Stimulated activated naive CD8-positive, alpha-beta T cell treated with anti-CD3 and anti-CD28 coated beads, Interleukin-15, amount 100 ng/mL, for 72 hours (primary cell): ENCODE measurements around the gene OR1N2.
A peak's percentile ranks its signal among the peaks of the same experiment; 100 is the strongest.
"Not testable (repeated sequence)": the region's sequence is repeated elsewhere in the genome, so short reads cannot be mapped to it uniquely, and the experiment has no call there.

Experiments used
- ATAC-seq: fragments of 150-1000 bp; cut with Tn5 transposase; 2 replicates; pipeline ENCODE4 v1.10.0; 2021; ENCODE audit warnings: mild to moderate bottlenecking, moderate library complexity
- DNase-seq, 2 donors: peaks; one replicate each; pipeline ENCODE4 v3.0.0; 2021 to 2022
- H3K27ac Mint-ChIP-seq, 2 donors: one replicate each; pipeline ENCODE4 v1.8.0; 2022; ENCODE audit warnings: mild to moderate bottlenecking in 2 of 2, mixed read lengths in 2 of 2, moderate library complexity in 2 of 2
- H3K27me3 Mint-ChIP-seq: one replicate; pipeline ENCODE4 v1.8.0; 2022; ENCODE audit warnings: mixed read lengths
- H3K4me1 Mint-ChIP-seq: one replicate; pipeline ENCODE4 v1.8.0; 2022; ENCODE audit warnings: mild to moderate bottlenecking, mixed read lengths
- H3K4me3 Mint-ChIP-seq, 2 donors: one replicate each; pipeline ENCODE4 v1.8.0; 2022; ENCODE audit warnings: mild to moderate bottlenecking in 2 of 2, mixed read lengths in 2 of 2, moderate library complexity in 1 of 2
- H3K9me3 Mint-ChIP-seq, 2 donors: one replicate each; pipeline ENCODE4 v1.8.0; 2022; ENCODE audit warnings: mixed read lengths in 2 of 2

OR1N2 gene

DNA sequence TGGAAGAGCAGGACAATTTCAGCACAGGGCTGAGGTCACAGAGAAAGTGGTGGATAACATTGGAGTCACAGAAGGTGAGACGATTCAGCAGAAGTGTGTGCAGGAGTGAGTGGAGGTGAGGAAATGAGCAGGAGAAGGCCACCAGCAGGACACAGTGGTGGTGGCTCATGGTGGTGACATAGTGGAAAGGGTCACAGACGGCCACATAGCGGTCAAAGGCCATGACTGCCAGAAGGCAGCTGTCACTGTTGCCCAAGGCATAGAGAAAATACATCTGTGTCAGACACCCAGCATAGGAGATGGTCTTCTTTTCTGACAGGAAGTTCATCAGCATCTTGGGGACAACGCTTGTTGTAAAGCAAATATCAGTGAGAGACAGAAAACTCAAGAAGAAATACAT is 15.0 kb downstream of the OR1N2 start:
- Mint-ChIP-seq H3K4me3 (no peak overlapping the region), H3K27me3 (no peaks in the 10 kb centered on the region), H3K4me1 (peaks cover 16% of the 10 kb centered on the region), H3K27ac (no peak overlapping the region), H3K9me3 (peaks cover 0 to 7% of the 10 kb centered on the region in 2 donors)
- no peak for ATAC-seq
- DNase-seq, result no peak

DNA sequence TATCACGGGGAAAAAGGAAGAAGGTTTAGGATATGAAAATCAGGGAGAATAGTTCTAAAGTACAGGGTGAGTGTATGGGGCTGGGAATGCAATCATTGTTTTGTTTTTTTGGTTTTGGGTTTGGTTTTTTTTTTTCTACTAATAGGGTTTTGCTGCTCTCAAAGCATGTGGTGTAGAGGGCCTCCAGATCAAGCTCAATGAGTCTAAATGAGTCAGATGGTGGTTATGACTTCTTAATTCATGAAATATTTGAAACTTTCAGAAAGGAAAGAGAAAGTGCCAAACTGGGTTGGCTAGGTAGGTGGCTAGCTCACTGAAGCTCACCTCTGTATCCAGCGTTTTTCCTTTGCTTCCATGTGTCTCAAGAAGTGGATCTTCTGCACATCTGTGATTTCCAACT is 19.5 kb downstream of the OR1N2 start:
- ATAC-seq, result peak; percentile 99
- peak in 1 of 2 donors; percentile 21 for DNase-seq
- Mint-ChIP-seq H3K27me3 (no peaks in the 10 kb centered on the region), H3K4me1 (peaks cover 21% of the 10 kb centered on the region), H3K4me3 (no peak overlapping the region), H3K27ac (peak overlapping the region in 1 of 2 donors; percentile 81), H3K9me3 (peaks cover 0 to 5% of the 10 kb centered on the region in 2 donors)

DNA sequence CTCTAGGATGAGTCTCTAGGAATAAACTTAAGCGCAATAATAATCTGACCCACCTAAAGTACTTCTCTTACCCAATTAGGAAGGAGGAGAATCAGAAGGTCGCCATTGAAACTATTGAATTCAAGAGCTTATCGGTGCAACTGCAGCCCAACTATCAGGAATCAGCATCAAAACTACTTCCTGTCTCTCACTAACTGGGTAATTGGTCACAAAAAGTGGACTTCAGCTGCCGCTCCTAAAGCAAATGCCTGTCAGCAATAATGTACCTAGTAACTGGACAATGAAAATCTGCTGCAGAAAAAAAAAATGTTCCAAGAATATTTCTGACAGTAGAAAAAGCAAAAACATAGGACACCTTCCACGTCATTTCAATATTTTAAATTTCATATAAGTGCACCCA is 27.0 kb downstream of the OR1N2 start:
- H3K27me3 Mint-ChIP-seq, result no peaks in the 10 kb centered on the region
- no peak overlapping the region for H3K27ac Mint-ChIP-seq
- H3K9me3 Mint-ChIP-seq, result peaks cover 0 to 5% of the 10 kb centered on the region in 2 donors
- no peak for ATAC-seq
- no peak overlapping the region for H3K4me3 Mint-ChIP-seq
- no peaks in the 10 kb centered on the region for H3K4me1 Mint-ChIP-seq
- DNase-seq, result no peak

DNA sequence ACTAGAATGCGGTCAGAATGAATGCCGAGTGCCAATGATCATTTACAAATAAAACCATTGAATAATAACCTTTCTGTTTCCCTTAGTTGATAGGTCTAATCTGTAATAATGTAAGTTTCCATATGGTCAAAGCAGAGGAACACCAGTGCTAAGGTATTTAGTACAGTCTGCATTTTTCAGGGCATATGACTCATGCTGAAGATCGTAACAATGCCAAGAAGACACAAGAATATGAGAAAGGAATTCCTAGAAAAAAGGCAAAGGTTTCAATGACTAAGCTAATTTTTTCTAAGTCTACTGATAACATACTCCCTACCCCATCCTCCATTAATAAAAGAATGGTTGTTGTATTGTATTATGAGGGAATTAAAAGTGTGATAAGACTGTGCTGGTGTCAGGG is 27.4 kb downstream of the OR1N2 start:
- Mint-ChIP-seq H3K27ac (no peak overlapping the region), H3K9me3 (peaks cover 0 to 5% of the 10 kb centered on the region in 2 donors), H3K4me3 (no peak overlapping the region), H3K27me3 (peaks cover 5% of the 10 kb centered on the region), H3K4me1 (no peaks in the 10 kb centered on the region)
- ATAC-seq, result no peak
- DNase-seq, result no peak

DNA sequence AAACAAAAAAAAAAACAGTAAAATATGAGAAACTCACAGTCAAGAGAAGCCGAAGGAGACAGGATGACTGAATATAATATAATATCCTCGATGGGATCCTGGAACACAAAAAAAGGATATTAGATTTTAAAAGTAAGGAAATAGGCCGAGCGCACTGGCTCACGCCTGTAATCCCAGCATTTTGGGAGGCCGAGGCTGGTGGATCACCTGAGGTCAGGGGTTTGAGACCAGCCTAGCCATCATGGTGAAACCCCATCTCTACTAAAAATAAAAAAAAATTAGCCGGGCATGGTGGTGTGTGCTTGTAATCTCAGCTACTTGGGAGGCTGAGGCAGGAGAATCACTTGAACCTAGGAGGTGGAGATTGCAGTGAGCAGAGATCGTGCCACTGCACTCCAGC is 30.4 kb downstream of the OR1N2 start, which contains the start of gene OR1L8:
Gene OR1L8, minus strand, starts transcription at position 101 of the 400 bp plus-strand sequence. CDS start 14,907 bp downstream, outside the sequence.
- ATAC-seq, result not testable (repeated sequence)

More for the DNA sequence above, 30.4 kb downstream of the OR1N2 start, which contains the start of gene OR1L8:
- H3K27me3 Mint-ChIP-seq, H3K27ac Mint-ChIP-seq, H3K4me1 Mint-ChIP-seq, DNase-seq, H3K4me3 Mint-ChIP-seq, H3K9me3 Mint-ChIP-seq: not testable (repeated sequence)
